Nucleus accumbens (tissue), 56 donors: ENCODE data around the gene DCN.
"Not testable (repeated sequence)": the region's sequence is repeated elsewhere in the genome, so short reads cannot be mapped to it uniquely, and the experiment has no call there.

ENCODE experiments used
- DNase-seq, 56 donors: peaks; one replicate each; lab custom pipeline; 2025; lab: John Stamatoyannopoulos, UW

The DCN gene, protein sequence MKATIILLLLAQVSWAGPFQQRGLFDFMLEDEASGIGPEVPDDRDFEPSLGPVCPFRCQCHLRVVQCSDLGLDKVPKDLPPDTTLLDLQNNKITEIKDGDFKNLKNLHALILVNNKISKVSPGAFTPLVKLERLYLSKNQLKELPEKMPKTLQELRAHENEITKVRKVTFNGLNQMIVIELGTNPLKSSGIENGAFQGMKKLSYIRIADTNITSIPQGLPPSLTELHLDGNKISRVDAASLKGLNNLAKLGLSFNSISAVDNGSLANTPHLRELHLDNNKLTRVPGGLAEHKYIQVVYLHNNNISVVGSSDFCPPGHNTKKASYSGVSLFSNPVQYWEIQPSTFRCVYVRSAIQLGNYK

GRCh38 chr12:91182636-91183455 lies at the start of gene DCN:
Gene DCN, minus strand, starts transcription at chr12:91182817. Its CDS starts 4,265 bp downstream, at chr12:91178552.
- DNase-seq, result no peak

- no peak for DNase-seq
Measured at GRCh38 chr12:91230841-91231240, 48.2 kb upstream of the DCN start.

DNA sequence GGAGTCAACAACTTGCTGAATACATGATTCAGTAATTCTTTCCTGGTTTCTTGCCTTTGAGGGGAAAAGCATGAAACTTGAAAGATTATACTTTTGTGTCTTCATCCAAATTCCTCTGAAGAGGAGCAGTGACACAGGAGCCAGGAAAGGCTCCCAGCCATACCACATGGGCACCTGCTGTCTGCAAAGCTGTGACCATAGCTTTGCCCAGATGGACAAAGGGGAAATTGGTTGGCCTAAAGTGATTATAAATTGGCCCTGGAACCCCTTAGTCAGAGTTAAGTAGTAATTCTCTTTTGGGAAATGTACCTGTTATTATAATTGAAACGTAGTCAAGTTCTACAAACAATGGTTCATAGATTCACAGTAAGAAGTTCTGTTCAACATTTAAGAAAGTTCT lies 44.3 kb upstream of the DCN start:
- DNase-seq, result no peak

- no peak for DNase-seq
Measured at GRCh38 chr12:91225316-91225715, 42.7 kb upstream of the DCN start.

- no peak for DNase-seq
Measured at GRCh38 chr12:91224401-91224800, 41.8 kb upstream of the DCN start.

- DNase-seq, result no peak
Measured at GRCh38 chr12:91222746-91223145, 40.1 kb upstream of the DCN start.

DNA sequence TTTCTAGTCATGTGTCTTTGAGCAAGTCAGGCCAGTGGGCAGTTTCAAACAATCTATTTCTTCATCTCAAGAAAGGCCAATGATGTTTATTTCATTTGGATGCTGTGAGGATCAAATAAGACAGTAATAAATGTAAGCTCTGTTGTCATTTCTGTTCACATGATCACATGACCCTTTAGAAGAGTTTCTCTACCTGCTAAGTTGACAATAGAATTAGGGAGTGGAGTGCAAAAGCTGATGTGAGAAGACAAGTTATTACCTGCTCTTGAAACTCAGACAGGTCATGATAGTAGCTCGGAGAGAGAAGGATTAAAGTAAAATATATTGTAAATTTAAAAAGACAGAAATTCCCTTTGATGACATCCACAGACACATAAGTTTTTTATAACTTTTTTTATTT lies 37.3 kb upstream of the DCN start:
- no peak for DNase-seq

DNA sequence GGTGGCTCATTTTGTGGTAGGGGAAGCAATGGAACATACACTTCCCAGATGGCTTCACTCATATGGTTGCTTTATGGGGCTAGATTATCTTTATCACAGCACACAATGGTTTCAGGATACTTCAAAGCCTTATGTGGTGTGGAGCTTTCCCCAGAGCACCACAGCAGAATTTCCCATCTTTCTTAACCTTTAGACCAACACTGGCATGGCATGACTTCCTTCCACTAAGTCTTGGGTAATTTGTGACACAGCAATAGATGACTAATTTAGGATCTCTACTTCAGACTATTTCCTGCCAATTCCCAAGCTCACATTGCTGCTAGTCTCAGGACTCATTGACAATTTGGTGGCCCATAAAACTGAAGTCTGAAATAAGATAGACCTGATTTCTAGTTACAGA lies 36.9 kb upstream of the DCN start:
- no peak for DNase-seq

GRCh38 chr12:91216871-91217270 lies 34.3 kb upstream of the DCN start:
- no peak for DNase-seq

DNA sequence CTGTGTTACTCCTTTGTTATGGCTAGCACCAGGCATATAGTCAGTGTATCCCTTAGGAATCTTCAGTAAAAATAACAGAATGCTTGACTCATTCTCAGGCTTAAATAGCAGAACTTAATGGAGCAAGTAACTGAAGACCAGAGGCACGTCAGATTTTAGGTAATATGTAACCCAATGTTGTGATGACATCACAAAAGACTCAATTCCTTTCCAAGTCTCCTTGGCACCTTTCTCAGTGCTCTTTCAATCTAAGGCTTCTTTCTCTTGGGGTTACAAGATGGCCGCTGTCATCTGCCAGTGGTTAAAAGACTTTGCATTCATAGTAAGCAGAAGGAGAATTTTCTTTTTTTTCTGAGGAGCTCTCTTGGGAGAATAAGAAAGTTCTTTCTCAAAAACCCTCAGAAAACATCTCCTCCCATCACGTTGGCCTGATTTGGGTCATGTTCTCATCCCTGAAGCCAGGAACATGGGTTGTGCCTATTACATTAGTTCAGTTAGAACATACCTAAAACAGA lies 33.4 kb upstream of the DCN start:
- DNase-seq, result no peak

- DNase-seq, result no peak
Measured at GRCh38 chr12:91211866-91212265, 29.2 kb upstream of the DCN start.

- DNase-seq, result no peak
Measured at GRCh38 chr12:91210618-91211017, 28.0 kb upstream of the DCN start.

- no peak for DNase-seq
Measured at GRCh38 chr12:91210144-91210543, 27.5 kb upstream of the DCN start.

GRCh38 chr12:91207301-91207700 lies 24.7 kb upstream of the DCN start:
- DNase-seq, result not testable (repeated sequence)

- DNase-seq, result no peak
Measured at GRCh38 chr12:91205811-91206210, 23.2 kb upstream of the DCN start.

DNA sequence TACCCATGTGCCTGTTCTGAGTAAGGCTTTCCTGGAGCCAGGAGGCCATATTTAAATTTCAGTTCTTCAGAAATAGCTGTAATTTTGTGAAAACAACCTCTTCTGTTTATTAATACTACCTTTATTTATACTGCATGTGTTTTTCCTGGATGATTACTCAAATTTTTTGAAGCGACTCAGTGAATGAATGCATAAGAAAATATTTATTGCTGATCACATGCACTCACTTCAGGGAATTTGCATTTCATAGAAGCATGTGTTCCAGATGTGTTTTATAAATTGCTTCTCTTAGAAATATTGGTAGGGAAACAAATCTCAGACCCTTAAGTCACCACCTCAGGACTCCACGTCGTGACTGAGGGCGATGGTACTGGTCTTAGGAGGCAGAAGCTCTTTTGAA lies 21.8 kb upstream of the DCN start:
- no peak for DNase-seq

DNA sequence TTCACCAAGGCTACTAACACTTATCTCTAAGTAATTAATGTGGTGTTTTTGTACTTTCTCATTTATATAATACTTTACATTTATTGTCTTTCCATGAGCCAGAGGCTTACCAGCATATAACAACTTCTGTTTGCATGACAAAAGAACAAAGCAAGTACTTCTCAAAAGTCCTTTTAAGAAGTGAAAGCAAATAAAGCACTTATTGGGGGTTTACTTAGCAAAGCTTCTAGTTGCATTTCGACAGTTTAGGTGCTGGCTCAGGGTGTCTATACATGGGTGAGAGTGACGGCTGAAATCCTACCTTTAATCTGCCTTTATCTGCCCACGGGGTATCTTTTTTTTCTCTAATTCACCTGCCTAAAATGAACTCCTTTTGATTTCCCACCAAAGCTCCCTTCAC lies 21.0 kb upstream of the DCN start:
- DNase-seq, result no peak

GRCh38 chr12:91202390-91202789 lies 19.8 kb upstream of the DCN start:
- DNase-seq, result no peak

GRCh38 chr12:91196436-91196835 lies 13.8 kb upstream of the DCN start:
- DNase-seq, result no peak

- no peak for DNase-seq
Measured at GRCh38 chr12:91194500-91194899, 11.9 kb upstream of the DCN start.

- no peak for DNase-seq
Measured at GRCh38 chr12:91191513-91192111, 9.0 kb upstream of the DCN start.
